Measurements from ENCODE around the gene GRSF1. TPM values are rescaled to one million over a fixed set of nuclear protein-coding genes. Genes with fewer than 3 reads are reported as not detected.
"Not testable (repeated sequence)": the region's sequence is repeated elsewhere in the genome, so short reads cannot be mapped to it uniquely, and the experiment has no call there.

The GRSF1 gene
- polyA plus RNA-seq, 1 experiment = 120 TPM

- CTCF ChIA-PET = no interaction called here
These were observed 52.2 kb downstream of the GRSF1 start for GRCh38 chr4:70787496-70787895.

DNA sequence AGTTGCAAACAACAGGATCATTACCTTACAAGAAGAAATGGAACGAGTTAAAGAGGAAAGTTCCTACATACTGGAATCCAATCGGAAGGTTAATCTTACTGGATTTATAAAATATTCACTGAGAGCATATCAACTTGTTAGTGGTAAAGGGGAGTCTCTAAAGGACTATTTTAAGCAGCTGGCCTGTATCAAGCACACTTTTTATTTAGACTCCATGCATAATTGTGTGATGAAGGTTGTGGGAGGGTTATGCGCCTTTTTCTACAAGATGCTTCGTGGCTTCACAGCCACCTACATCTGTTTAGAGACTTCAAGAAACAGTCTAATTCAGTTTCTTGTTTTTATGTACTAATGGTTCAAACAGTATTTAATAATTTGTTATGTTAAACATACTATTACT lies 56.6 kb downstream of the GRSF1 start:
- Histone ChIP-seq H3K4me3 (ENCODE audit: low read depth, low read length) (no peak overlapping the region), H3K9me3 (ENCODE audit: control insufficient read depth, insufficient read depth, low read length) (no peaks in the 10 kb centered on the region), H3K27ac (ENCODE audit: low read depth, low read length) (no peak overlapping the region), H3K27me3 (ENCODE audit: control insufficient read depth, insufficient read depth, low read length) (no peaks in the 10 kb centered on the region)
- DNase-seq (ENCODE audit: low read depth, low spot score) = peak; percentile 18
- ChIA-PET POLR2A (interaction anchor here (0.9 kb wide), 1 partner anchor 143 kb away, joined by 3 read pairs; no protein-coding TSS in a partner anchor), CTCF (no interaction called here)
- no peak for TF ChIP-seq CTCF (IDR thresholded peaks at IDR 0.05; ENCODE audit: low read depth, low read length)

More at GRCh38 chr4:70787496-70787895, 52.2 kb downstream of the GRSF1 start:
- POLR2A ChIA-PET = no interaction called here
- H3K27me3 ChIP-seq (ENCODE audit: control insufficient read depth, insufficient read depth, low read length) = no peaks in the 10 kb centered on the region
- H3K9me3 ChIP-seq (ENCODE audit: control insufficient read depth, insufficient read depth, low read length) = no peaks in the 10 kb centered on the region
- H3K4me3 ChIP-seq (ENCODE audit: low read depth, low read length) = no peak overlapping the region
- H3K27ac ChIP-seq (ENCODE audit: low read depth, low read length) = no peak overlapping the region
- TF ChIP-seq CTCF (IDR thresholded peaks at IDR 0.05; ENCODE audit: low read depth, low read length) = no peak
- DNase-seq (ENCODE audit: low read depth, low spot score) = no peak

- Histone ChIP-seq H3K27ac (ENCODE audit: low read depth, low read length) (peak overlapping the region; percentile 3), H3K4me3 (ENCODE audit: low read depth, low read length) (no peak overlapping the region), H3K27me3 (ENCODE audit: control insufficient read depth, insufficient read depth, low read length) (no peaks in the 10 kb centered on the region), H3K9me3 (ENCODE audit: control insufficient read depth, insufficient read depth, low read length) (no peaks in the 10 kb centered on the region)
- TF ChIP-seq CTCF (IDR thresholded peaks at IDR 0.05; ENCODE audit: low read depth, low read length) = no peak
- CTCF ChIA-PET = interaction anchor here (0.6 to 0.7 kb wide), 3 partner anchors 12 to 55 kb away, joined by 3 read pairs; no protein-coding TSS in a partner anchor
- DNase-seq (ENCODE audit: low read depth, low spot score) = peak; percentile 55
- POLR2A ChIA-PET = interaction anchor here (0.6 kb wide), 1 partner anchor 24 kb away, joined by 5 read pairs; no protein-coding TSS in a partner anchor
These were observed 60.7 kb downstream of the GRSF1 start for GRCh38 chr4:70778888-70779422.

DNA sequence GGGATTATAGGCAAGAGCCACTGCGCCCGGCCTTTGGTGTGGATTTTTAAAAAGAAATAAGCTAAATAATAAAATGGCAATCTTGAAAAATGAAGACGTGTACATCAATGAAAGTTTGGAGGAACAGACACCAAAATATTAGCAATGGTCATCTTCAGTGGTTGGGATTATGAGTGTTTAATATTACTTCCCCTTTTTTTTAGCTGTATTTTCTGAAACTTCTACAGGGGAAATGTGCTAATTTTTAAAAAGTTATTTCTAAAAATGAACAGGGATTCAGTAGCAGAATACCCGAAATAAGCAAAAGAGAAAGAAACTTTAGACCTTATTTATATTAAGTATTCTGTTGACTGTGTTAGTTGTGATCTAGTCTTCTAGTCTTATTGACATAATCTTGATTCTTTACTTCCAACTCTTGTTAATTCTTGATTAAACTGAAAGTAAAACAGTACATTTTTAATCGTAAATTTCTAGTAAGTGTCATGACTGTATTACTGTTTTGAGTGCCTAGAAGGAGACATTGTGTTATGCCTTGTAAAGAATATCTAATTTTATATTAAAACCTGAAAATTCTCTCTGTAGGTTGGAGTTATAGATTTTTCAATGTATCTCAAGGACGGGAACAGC lies 66.6 kb downstream of the GRSF1 start:
- CTCF ChIA-PET = interaction anchor here (1.7 kb wide), 1 partner anchor 121 kb away, joined by 4 read pairs; no protein-coding TSS in a partner anchor
- no peak for TF ChIP-seq CTCF (IDR thresholded peaks at IDR 0.05; ENCODE audit: low read depth, low read length)
- no peaks in the 10 kb centered on the region for H3K9me3 ChIP-seq (ENCODE audit: control insufficient read depth, insufficient read depth, low read length)
- H3K27ac ChIP-seq (ENCODE audit: low read depth, low read length) = no peak overlapping the region
- H3K27me3 ChIP-seq (ENCODE audit: control insufficient read depth, insufficient read depth, low read length) = no peaks in the 10 kb centered on the region
- DNase-seq (ENCODE audit: low read depth, low spot score) = no peak
- H3K4me3 ChIP-seq (ENCODE audit: low read depth, low read length) = no peak overlapping the region
- POLR2A ChIA-PET = no interaction called here

GRCh38 chr4:70769396-70769795 lies 70.3 kb downstream of the GRSF1 start:
- H3K9me3 ChIP-seq (ENCODE audit: control insufficient read depth, insufficient read depth, low read length); DNase-seq (ENCODE audit: low read depth, low spot score); CTCF ChIA-PET; H3K27ac ChIP-seq (ENCODE audit: low read depth, low read length); H3K27me3 ChIP-seq (ENCODE audit: control insufficient read depth, insufficient read depth, low read length); POLR2A ChIA-PET; H3K4me3 ChIP-seq (ENCODE audit: low read depth, low read length): not testable (repeated sequence)

Data from AG04450 (cell line).